Stimulated activated CD4-positive, alpha-beta T cell treated with anti-CD3 and anti-CD28 coated beads, TNF-alpha, amount 100 ng/mL, for 4 hours (primary cell): ENCODE data around the gene GPRC5B.

Experiments
- DNase-seq, 3 experiments: peaks; one replicate each; pipeline ENCODE4 v3.0.0-alpha.2; 2020; ENCODE audit warnings: low read depth in 3 of 3

GPRC5B gene

GRCh38 chr16:19898166-19898565 is 13.5 kb upstream of the GPRC5B start:
- DNase-seq: no peak

GRCh38 chr16:19896951-19897350 is 12.3 kb upstream of the GPRC5B start:
- DNase-seq: no peak

- DNase-seq: no peak
Observed at GRCh38 chr16:19894586-19894985, 9.9 kb upstream of the GPRC5B start.

- DNase-seq: no peak
Observed at GRCh38 chr16:19892902-19893301, 8.3 kb upstream of the GPRC5B start.

- no peak for DNase-seq
Observed at GRCh38 chr16:19890901-19891300, 6.3 kb upstream of the GPRC5B start.

GRCh38 chr16:19888834-19889233 is 4.2 kb upstream of the GPRC5B start:
- DNase-seq: no peak

- peak; percentile 66 to 71 (median 69) for DNase-seq
Observed at GRCh38 chr16:19886073-19886941, 1.7 kb upstream of the GPRC5B start.

GRCh38 chr16:19885451-19886072 is 914 bp upstream of the GPRC5B start:
- no peak for DNase-seq

- no peak for DNase-seq
Observed at GRCh38 chr16:19883966-19884485, 622 bp downstream of the GPRC5B start.

GRCh38 chr16:19883296-19883965 is 1.2 kb downstream of the GPRC5B start:
- DNase-seq: no peak

- DNase-seq: no peak
Observed at GRCh38 chr16:19882646-19883045, 2.0 kb downstream of the GPRC5B start.

GRCh38 chr16:19882186-19882585 is 2.5 kb downstream of the GPRC5B start:
- DNase-seq: no peak

- no peak for DNase-seq
Observed at GRCh38 chr16:19881783-19882182, 2.9 kb downstream of the GPRC5B start.

GRCh38 chr16:19881028-19881427 is 3.6 kb downstream of the GPRC5B start:
- no peak for DNase-seq

- DNase-seq: no peak
Observed at GRCh38 chr16:19879241-19879792, 5.3 kb downstream of the GPRC5B start.

GRCh38 chr16:19878757-19879156 is 5.9 kb downstream of the GPRC5B start:
- no peak for DNase-seq

- DNase-seq: no peak
Observed at GRCh38 chr16:19876501-19877059, 8.1 kb downstream of the GPRC5B start.

- no peak for DNase-seq
Observed at GRCh38 chr16:19875900-19876299, 8.7 kb downstream of the GPRC5B start.

- no peak for DNase-seq
Observed at GRCh38 chr16:19874851-19875546, 9.6 kb downstream of the GPRC5B start.

- DNase-seq: no peak
Observed at GRCh38 chr16:19874026-19874425, 10.6 kb downstream of the GPRC5B start.

GRCh38 chr16:19872935-19873334 is 11.7 kb downstream of the GPRC5B start:
- no peak for DNase-seq
